Measurements from ENCODE around the gene TBC1D5.

GRCh38 chr3:17138246-17139039, 604.0 kb downstream of the TBC1D5 start:
- TF ChIP-seq ATF3 (IDR thresholded peaks at IDR 0.05) = no peak
- no peak for TF ChIP-seq MAX (IDR thresholded peaks at IDR 0.05)
- no peak for TF ChIP-seq CTCF (IDR thresholded peaks at IDR 0.05 in 2 of 3, conservative IDR thresholded peaks at IDR 0.05 in 1 of 3; ENCODE audit: borderline replicate concordance in 1 of 3, insufficient read depth in 1 of 3, low read depth in 2 of 3, low read length in 2 of 3)

Measured in HCT116 (cell line).